Measurements from ENCODE around the gene SDHC.
A peak's percentile ranks its signal among the peaks of the same experiment; 100 is the strongest.

SDHC gene, protein sequence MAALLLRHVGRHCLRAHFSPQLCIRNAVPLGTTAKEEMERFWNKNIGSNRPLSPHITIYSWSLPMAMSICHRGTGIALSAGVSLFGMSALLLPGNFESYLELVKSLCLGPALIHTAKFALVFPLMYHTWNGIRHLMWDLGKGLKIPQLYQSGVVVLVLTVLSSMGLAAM

DNA sequence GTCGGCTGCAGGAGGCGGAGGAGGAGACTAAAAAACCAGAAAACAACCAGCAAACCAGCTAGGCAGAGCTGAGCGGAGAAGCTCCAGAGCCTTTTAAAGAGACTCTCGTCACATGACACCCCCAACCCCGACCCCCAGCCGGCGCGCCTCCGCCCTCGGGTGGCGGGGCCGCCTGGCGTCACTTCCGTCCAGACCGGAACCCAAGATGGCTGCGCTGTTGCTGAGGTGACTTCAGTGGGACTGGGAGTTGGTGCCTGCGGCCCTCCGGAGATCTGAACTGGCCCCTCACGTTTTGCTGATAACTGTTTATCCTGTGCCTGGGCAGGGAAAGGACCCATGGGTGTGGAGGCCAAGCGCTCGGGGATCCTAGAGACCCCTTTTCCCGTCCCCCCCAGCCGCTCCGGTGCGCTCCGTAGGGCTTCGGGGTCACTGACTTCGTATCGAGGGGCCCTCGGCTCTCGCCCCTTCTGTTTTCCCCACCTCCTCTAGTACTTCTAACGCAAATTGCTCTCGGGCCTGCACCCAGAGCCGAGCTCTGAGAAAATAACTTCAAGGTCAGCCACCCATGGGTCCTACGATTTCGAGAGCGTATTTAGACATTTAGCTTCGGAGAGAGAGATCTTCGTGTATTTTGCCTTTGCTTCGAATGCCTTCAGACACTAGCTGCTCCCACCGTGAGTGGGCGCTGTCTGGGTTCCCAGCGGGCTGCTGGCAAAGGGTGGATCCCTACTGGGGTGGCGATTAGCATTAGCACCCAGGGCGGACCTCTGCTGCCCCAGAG is at the start of gene SDHC:
SDHC (plus strand) TSS at position 181 of the 781 bp plus-strand sequence; CDS start at position 206, 25 bp downstream.
- peak; percentile 85 for DNase-seq

DNA sequence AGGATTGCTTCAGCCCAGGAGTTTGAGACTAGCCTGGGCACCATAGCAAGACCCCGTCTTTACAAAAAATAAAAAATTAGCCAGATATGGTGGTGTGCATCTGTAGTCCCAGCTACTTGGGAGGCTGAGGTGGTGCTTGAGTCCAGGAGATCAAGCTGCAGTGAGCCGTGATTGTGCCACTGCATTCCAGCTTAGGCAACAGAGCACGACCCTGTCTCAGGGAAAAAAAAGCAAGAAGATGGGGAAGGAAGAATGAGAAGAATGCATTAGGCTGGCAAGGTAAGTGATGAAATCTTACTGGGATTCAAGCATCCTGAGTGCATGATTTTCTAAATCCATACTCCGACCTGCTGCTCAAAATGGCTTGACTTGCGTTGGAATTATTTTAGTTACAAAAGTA is 48.9 kb upstream of the SDHC start:
- no peak for DNase-seq

DNA sequence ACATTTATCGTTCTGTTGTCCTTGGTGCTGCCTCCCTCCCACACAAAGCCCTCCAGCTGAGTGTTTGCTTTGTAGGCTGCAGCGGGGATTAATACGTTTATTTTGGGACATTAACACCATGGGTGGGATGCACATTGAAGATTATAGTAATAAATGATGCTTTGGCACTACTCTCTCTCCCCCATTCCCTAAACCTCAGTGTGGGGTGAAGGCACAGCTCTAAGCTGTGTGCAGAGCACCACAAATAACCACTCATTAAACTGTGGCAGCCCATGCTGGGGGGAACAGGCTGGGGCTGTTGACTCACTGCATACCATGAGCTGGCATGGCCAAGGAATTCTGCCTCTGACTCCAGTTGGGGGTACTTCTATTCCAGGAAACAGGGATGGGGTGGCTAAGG is 48.0 kb upstream of the SDHC start:
- no peak for DNase-seq

DNA sequence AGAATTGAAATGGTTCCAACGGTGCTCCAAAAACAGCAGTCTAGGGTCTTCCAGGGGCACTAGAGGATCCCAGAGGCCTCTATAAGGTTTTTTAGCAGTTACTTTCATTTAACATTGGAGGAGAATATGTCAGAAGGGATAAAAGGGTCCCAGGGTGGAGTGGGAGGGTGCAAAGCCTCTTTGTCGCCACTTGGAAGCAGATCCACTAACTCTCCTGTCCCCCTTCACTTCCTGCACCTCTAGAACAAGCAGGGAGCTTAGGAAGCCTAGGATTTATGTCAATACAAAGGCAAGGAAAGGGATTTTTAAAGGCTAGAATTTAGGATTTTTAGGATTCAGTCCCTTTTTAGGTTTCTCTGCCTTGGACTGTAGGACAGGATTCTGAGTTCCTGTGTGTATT is 47.3 kb upstream of the SDHC start:
- no peak for DNase-seq

DNA sequence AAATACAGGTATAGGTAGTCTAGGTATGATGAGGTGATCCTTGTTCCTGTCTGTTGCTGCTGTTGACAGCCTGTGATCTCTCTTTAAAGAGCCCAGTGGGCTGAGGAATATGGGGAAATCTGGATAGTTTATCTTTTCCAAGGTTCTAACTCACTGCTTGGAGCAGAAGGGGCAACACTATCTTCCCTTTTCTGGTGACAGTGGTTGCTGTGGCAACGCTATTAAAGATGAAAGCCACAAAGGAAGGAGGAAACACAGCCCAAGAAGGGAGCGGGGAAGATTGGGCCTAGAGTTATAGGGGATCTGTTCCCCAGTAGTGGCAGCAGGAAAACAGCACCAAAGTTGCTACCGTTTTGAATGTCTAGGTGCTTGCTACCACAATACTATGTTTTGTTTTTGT is 46.9 kb upstream of the SDHC start:
- peak; percentile 6 for DNase-seq

DNA sequence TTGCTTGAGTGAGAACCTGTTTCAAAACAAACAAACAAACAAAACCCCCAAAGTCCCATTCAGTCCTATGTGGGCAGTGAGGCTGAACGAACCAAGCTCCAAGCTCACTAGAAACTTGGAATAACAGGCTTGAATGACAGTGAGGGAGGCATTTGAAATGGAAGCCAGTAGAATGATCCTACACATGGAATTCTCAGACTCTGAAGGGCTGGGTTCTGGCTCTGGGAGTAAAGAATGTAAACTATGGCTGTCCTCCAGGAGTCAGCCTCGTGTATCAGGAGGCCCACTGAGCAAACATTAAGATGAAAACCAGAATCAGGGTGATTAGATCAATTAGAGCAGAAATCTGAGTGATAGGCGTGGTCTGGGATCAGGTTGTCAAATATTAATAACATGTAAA is 40.8 kb upstream of the SDHC start:
- no peak for DNase-seq

DNA sequence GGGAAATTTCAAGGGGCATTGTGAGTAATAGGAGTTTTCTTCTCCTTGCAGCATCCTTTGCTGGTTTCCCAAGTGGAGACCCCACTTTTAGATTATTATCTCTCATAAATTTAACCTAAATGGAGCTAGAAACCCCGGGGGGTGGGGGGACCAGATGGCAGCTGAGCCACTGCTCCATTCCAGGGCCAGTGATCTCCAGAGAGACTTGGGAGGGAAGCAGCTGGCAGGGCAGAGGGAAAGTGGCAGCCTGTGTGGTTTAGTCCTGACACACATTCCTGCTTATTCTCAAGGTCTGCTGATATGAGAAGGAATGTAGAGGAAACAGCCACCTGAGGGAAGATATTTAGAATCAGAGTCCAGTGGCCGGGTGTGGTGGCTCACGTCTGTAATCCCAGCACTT is 39.3 kb upstream of the SDHC start:
- no peak for DNase-seq

DNA sequence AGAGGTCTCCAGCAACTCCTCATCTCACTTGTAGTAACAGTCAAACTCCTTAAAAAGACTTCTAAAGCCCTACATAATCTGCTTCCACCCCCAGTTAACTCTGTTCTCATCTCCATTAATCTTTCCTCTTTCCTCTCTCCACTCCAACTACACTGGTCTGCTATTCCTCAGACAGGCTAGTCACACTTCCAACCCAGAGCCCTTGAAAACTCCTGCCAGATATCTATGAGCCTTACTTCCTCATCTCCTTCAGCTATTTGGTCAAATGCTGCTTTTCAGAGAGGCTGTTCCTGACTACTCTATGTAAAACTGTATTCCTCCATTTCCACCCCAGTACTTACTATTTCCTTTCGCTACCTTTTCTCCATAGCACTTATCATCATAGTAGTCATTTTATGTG is 31.2 kb upstream of the SDHC start:
- no peak for DNase-seq

DNA sequence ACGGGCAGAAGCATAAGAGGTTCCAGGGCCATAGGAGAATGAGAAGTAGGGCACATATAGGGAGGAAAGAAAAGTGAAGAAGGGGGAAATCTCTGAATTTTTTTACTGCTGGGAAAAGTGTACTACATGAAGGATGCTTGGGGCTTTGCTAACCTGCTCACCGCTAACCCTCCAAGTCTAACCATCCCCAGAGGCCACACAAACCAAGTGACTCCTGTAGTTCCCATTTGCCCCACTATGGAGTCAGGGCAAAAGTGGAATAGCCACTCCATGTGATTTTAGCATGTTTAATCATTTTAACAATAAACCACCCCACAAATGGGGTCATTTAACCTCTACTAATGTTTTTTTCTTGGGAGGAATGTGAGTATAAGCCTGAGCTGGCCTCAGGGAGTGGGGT is 29.1 kb upstream of the SDHC start:
- no peak for DNase-seq

DNA sequence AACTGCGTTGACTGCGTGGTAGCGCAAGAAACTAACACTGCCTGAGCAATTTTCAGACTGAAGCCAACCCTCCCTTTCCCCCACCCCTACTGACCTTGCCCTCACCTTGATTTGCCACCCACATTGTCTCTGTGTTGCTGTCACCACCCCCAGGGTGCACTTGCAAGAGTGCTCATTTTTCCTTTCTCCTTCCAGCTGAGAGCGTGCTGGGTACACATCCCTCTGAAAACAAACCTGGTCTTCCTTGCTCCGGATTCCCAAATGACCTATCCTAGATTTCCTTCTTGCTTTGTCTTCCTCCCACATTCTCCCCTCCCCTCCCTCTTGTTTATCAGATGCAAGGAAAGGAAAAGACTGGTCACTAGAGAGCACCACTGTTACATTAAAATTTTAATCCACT is 28.7 kb upstream of the SDHC start:
- no peak for DNase-seq

DNA sequence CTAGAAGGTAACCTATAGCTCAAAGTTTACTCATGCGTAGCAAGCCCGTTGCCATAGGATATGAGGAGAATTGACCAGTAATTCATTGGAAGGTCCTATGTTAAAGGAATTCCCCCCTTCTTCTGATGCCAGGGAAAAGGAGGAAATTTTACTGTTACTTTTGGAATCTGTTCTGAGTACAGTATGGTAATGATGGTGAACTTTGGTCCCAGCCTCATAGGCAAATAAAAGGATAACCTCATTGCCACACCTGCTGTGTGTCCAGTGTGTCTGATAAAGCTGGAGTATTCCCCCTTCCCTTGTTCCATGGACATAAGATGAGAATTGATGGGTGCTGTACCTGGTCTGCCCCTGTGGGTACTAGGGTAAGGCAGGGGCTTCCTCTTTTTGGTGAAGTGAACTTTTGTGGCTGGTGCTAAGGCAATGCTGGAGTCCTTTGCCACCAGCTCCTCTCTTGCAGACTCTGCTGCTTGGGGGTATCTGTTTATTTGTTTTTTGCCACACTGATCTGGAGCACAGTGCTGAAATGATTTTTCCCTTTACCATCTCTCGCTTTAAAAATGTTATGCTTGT is 26.6 kb upstream of the SDHC start:
- DNase-seq = no peak

DNA sequence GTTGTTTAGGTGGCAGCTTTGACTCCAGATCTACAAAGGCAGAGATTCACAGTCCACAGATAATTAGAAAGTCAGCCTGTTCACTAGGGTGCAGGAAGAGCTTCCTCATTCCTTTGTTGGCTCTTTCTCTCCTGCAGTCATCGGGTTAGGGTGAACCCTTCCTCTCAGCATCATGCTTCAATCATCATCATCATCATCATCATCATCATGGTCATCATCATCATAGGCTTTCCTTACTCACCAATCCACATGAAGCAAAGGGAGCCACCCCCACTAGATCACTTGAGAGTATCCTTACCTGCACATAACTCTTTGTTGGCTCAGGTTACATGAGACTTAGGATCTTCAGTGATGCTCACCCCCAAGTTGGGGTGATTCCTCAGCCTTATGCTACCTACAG is 23.4 kb upstream of the SDHC start:
- DNase-seq = no peak

DNA sequence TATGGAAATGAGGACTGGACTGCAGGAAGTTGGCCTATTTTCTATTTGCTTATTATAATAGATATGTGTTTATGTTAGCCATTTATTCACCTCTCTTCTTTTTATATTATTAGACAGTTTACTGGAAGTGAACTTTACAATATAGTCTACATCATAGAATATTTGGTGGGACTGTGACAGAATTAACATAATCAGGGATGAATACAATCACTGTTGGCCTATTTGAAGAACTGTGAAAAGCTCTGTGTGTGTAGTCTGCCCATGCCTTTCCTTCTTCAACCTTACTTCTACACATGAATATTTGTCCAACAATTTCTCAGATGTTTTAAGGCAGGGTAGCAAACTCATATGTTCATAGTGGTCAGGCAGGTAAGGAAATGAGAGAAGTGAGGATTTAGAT is 16.8 kb upstream of the SDHC start:
- no peak for DNase-seq

DNA sequence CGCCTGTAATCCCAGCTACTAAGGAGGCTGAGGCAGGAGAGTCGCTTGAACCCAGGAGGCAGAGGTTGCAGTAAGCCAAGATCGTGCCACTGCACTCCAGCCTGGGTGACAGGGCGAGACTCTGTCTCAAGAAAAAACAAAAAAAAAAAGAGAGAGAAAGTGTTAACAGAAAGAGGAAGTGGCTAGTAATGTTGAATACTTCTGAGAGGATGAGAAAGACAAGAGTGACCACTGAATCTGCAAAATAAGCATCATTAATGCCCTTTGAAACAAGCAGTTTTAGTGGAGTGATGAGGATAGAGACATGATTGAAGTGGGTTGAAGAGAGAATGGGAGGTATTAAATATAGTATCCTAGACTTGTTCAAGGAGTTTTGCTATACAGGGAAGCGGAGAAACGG is 16.1 kb upstream of the SDHC start:
- DNase-seq = peak; percentile 10

DNA sequence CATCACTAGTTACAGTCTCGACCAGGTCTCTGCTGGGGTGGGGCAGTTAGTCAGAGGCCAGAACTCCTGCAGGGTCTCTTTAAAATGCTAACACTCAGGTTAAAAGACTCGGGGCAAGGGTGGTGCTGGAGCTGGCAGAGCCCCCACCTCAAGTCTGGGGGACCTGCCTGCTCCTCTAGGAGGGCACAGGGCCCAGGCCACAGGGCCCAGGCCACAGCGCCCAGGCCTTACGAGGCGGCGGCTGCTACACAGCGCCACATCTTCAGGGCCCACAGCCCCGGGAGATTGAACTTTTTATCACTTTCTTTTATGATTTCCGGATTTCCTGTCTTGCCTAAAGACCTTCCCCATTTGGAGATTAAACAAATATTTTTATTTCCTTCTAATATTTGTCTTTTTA is 14.8 kb upstream of the SDHC start:
- DNase-seq = peak; percentile 65

DNA sequence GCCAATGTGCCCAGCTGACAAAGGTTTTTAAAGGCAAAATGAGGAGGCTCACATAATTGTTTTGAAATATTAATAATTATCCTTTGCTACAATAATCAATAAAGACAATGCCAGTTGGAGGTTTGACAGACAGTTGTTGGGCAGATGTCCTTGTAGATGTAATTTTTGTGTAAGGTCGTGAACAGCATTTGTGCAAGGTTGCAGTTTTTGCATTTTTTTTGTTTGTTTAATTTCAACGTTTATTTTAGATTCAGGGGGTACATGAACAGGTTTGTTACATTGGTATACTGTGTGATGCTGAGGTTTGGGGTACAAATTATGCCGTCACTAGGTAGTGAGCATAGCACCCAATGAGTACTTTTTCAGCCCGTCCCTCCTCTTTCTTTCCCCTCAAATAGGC is 13.7 kb upstream of the SDHC start:
- DNase-seq = no peak

DNA sequence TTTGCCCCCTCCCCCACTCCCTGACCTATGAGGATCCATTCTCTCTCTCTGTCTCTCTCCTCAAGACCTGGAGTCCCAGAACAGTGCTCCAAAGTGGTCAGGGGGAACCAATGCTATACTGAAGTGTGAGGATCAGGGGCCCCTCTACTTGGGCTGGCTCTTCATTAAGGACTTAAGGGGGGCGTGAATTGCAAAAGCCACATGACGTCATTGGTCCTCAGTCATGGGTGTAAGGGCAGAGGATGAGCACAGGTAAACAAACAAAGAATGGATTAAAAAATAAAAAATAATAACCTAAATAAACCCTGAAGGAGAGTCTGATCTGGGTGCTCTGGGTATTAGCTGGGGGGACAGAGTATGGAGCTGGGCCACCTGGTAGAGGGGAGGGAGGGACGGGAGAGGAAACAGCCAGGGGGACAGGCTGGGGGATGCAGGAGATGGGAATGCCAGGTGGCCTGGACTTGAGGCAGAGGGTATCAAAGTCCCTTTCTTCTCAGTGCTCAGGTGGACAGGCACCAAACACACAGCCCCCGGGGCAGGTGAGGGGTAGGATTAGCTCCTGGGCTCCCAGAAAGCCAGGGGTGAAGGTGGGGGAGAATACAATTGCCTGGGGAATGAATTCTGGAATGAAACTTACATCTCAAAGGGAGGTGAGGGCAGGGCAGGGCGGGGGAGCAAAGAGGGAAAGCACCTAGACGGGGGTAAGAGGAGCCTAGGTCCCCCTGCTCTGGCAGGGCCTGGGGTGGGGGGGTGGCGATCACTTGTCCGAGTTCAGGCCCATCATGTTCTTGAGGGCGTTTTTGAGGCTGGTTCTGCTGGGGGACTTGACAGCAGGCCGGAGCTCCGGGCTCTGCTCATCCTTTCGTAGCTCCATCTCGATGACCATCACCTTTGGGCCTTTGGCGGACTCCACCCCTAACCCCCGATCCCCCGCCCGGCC is 9.0 kb upstream of the SDHC start:
- DNase-seq = no peak

DNA sequence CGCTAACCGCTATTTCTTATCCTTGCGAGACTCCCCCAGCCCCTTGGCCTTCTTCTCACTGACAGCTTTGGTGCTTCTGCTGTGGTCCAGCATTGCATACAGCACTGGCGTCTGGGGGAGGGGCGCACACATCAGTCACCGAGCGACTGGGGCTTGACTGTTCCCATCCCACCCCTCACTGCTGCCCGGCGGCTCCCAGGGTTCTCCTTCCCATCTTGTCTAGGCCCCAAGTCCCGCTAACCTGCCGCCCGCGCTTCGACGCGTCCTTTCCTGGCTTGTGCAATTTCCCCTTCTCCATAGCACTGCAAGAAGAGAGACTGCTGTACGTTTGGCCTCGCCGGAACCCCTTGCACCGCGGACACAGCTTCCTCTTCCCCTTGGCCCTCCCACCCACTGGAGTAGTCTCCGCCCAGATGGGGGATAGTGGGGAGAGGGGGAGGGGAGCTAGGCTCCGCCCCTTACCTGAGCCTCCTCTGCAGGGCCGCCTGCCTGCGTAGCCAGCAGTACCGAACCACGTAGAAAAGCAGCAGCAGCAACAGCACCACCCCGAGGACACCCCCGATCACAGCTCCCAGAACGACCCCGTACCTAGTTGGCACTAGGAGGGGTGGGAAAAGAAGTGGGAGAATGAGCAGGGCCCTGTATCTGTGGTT is 8.2 kb upstream of the SDHC start:
- DNase-seq = peak; percentile 93

DNA sequence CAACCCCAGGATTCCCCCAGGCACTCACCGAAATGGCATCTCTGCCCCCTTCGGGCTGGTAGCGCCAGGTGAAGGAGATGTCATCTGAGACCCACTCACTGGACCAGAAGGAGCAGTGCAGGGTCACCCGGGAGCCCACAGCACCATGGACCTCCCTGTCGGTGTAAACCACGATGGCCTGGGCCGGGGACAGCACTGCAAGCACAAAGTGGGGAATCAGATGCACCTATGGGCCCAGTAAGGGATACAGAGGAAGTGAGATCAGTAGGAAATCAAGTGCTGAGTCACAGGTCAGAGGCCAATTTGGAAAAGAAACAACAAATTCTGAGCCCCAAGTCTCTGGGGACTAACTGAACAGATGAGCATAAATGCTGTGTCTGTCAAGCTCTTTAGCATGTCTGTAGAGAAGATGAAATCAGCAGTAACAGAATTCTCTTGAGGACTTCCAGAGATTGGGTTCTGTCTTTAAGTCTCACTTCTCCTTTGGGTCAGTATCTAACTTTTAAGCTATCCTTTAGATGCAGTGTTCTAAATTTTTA is 6.9 kb upstream of the SDHC start:
- peak; percentile 50 for DNase-seq

DNA sequence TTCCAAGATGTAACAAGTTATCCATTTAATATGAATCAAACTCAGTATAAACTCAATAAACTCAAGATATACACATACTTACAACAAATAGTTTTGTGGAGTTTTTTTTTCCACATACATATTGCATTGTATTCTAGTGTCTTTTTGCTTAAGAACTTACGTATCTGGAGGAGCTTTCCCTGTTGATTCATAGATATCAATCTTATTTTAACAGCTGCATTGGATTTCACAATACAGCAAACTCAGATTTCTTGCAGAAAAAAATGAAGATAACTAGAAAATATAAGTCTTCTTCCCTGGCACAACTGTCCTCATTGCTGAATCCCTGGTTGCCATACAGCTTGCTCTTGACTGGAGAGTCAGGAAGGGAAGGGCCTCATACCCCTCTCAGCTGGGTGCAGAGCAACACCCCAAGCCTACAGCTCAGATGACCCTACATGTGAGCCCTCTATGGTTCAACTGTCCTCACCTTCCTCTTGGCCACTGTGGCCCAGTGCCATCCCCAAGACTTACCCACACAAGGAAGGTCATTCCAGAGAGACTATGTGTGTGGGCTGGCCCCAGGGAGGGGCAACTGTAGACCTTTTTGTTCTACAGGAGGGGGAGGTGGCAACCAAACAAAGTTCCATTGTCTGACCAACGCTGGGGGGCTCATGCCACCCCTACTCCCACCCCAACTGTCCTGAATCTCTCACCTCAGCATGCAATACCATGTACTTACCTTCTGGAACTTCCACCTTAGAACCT is 6.1 kb upstream of the SDHC start:
- no peak for DNase-seq

DNA sequence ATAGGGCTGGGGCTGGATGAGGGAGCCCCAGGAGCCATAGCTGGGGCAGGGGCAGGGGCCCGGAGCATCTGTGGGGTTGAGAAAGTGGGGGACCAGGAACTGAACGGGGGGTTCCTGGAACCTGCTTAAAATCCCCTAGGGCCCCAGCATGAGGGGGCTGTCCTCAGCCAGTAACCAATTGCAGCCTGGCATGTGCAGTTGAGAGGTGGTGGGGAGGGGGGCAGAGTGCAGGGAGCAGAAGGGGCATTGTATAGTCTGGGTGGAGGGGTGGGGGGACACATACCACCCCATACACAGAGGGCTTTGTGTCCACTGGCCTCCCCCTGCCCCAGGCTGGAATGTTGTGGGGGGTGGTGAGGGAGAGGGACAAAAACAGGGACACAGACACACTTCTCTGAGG is 4.3 kb upstream of the SDHC start, which contains the start of gene MPZ:
MPZ (minus strand) TSS at position 101 of the 400 bp plus-strand sequence; CDS start at position 38, 63 bp downstream.
- no peak for DNase-seq
